NCI-H1436 (cell line): ENCODE results near the gene FBLN2.
"Not testable (repeated sequence)": the region's sequence is repeated elsewhere in the genome, so short reads cannot be mapped to it uniquely, and the experiment has no call there.

Experiments
- DNase-seq: peaks from one replicate; lab custom pipeline; 2025; lab: John Stamatoyannopoulos, UW

The FBLN2 gene

GRCh38 chr3:13548696-13549622 lies at the start of gene FBLN2:
TSS of gene FBLN2 (plus strand) at chr3:13549125. CDS start at chr3:13570356, 21,231 bp downstream.
- DNase-seq = no peak

DNA sequence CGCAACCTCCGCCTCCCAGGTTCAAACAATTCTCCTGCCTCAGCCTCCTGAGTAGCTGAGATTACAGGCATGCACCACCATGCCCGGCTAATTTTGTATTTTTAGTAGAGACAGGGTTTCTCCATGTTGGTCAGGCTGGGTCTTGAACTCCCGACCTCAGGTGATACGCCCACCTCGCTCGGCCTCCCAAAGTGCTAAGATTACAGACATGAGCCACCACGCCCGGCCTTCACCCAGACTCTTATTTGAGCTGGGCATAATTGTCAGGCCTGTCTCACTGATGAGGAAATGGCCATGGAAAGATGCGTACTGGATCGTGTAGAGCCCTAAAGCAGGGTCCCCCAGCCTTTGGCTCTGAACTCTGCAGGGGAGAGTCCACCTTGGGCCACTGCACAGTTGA lies 49.7 kb upstream of the FBLN2 start:
- not testable (repeated sequence) for DNase-seq

DNA sequence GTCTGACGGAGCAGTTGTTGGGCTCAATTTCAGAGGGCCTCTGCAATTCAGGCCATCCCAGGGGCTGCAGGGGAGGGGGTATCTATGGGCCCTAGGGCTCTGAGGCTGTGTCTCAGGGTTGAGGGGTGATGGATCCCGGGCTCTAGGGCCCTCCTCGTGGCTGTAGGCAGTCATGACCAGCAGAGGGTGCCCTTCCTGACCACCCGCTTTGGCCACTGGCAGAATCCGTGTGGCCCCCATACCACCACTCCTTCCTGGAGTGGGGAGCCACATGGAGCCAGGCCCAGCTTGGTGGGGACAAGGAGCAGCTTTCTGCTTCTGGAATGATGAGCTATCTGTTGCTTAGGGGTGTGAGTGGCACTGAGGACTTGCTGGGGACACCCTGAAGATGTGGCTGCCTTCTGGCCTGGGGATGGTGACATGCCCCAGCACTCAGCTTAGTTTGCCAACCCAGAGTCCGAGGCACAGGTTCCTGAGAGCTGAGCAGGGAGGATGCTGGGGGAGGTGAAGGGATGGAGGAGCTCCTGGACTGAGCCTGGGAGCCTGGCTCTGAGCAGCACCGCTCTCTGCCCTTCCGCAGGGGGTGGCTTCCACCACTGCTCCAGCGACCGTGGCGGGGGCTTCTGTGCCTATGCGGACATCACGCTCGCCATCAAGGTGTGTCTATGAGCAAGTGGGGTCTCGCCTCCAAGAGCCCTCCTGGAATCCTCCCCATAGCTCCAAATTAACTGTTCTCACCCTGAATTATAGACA lies 48.6 kb upstream of the FBLN2 start:
- DNase-seq = no peak

DNA sequence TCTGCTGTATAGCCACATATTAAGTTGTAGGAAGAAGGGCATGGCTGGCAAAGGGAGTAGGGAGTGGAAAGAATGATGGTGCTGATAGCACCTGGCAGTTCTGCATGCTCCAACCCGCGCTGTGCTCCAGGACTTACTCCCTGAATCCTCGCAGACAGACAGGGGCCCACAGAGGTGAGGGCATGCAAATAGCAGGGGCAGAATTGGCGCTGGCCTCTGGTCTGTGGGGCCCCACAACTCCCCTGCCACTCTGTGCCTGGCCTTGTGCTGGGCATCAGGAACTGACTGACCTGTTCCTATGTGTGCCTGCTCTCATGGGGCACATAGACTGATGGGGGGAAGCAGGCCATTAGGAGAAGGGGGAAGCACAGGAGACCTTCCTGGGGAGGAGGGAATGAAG lies 47.9 kb upstream of the FBLN2 start:
- no peak for DNase-seq

- DNase-seq = no peak
Observed at GRCh38 chr3:13501521-13501920, 47.4 kb upstream of the FBLN2 start.

- DNase-seq = no peak
Observed at GRCh38 chr3:13501958-13502790, 46.8 kb upstream of the FBLN2 start.

DNA sequence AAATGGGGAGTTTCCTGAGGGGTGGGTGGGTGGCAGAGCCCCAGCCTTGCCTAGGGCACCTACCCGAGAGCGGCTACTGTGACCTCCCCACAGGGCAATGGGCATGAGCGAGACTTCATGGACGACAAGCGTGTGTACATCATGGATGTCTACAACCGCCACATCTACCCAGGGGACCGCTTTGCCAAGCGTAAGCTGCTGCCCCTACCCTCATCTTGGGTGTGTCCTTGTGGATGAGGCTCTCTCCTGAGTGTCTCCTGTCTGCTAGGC lies 46.2 kb upstream of the FBLN2 start:
- DNase-seq = no peak

DNA sequence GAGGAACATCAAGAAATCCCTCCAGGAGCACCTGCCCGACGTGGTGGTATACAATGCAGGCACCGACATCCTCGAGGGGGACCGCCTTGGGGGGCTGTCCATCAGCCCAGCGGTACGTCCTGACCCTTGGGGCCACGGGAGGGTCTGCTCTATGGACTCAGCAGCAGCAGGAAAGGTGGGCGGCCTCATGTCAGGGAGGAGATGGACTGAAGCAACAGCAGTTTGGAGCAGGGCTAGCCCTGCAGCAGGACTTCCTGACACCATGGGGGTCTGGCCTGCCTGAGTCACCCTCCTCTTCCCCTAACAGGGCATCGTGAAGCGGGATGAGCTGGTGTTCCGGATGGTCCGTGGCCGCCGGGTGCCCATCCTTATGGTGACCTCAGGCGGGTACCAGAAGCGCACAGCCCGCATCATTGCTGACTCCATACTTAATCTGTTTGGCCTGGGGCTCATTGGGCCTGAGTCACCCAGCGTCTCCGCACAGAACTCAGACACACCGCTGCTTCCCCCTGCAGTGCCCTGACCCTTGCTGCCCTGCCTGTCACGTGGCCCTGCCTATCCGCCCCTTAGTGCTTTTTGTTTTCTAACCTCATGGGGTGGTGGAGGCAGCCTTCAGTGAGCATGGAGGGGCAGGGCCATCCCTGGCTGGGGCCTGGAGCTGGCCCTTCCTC lies 44.6 kb upstream of the FBLN2 start:
- DNase-seq = no peak

GRCh38 chr3:13505147-13506130 lies 43.5 kb upstream of the FBLN2 start:
- no peak for DNase-seq

GRCh38 chr3:13506239-13506638 lies 42.7 kb upstream of the FBLN2 start:
- DNase-seq = no peak

DNA sequence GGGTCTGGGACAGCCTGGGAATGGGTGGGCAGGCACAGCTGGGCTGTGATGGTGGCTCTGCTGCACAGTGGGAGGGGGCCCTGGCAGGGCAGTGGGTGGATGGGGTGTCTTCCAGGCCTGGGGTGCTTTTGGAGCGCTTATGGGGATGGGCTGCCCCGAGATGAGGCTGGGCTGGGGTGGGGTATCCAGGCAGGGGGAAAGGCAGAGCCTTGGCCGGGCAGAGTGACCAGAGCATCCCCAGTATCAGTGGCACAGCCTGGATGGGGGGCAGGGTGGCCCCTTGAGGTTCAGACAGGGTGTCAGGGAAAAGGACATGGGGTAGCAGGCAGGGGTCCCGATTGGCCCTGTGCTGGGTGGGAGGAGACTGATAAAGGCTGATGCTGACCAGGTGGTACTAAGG lies 42.2 kb upstream of the FBLN2 start:
- DNase-seq = no peak

DNA sequence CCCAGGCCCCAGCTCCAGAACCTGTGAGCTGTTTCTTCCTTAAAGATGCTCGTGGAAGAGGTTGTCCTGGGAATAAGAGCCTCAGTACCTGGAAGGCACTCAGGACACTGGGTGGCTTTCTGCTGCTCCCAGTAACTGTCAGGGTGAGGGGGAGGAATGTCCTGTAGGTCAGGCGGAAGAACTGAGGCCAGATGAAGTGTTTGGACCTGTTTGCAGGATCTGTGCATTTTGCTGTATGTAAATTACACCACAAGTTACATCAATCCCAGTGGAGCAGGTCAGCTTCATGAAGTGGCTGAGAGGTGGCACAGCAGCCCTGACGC lies 41.7 kb upstream of the FBLN2 start:
- no peak for DNase-seq

DNA sequence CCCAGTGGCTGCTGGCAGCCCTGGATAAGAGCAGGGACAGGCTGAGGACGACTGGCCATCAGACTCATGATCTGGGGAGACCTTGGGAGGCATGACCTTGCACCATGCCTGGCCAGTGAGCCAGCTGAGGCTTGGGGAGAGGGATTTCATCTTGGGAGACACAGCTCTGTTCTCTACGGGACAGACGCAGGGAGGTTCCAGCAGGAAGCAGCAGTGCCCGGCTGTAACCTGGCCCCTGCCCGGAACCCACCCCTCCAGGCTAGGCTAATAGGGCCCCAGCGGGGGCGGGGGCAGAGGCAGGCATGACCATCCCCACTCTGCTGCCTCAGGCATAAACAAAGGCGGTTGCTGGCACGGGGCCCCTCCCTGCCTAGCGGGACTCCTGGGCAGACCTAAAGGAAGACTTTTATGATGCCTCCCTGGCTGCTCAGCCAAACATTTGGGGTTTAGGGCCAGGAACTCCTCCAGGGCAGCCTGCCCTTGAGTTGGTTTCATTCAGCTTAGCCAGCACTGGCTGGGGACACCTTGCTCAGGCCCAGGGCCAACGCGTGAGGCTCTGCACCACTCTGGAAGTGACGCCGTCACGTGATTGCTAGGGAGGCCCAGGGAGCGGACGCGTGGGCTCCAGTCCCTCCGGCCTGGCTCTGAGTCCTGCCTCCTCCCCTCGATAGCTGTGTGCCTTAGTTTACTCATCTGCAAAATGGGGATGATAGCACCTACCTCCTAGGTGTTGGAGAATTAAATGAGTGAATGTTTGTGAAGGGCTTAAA lies 41.2 kb upstream of the FBLN2 start:
- no peak for DNase-seq

DNA sequence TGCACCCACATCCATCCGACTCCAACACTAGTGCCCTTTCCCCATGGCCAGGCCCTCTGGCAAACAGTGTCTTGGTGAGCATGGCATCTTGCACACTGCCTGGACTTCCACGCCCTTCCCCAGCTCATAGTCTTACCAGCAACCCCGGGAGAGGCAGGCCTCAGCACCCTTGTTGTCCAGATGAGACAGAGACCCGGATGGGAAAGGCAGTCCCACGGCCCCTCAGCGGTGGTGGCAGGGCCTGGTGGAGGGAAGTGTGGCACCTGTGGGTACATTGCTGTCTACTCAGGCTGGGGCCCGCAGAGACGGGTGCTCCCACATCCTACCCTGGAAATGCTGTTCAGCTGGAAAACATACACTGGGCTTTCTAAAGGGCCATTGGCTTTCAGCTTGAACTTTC lies 40.4 kb upstream of the FBLN2 start:
- no peak for DNase-seq

- DNase-seq = no peak
Observed at GRCh38 chr3:13509059-13509815, 39.7 kb upstream of the FBLN2 start.

DNA sequence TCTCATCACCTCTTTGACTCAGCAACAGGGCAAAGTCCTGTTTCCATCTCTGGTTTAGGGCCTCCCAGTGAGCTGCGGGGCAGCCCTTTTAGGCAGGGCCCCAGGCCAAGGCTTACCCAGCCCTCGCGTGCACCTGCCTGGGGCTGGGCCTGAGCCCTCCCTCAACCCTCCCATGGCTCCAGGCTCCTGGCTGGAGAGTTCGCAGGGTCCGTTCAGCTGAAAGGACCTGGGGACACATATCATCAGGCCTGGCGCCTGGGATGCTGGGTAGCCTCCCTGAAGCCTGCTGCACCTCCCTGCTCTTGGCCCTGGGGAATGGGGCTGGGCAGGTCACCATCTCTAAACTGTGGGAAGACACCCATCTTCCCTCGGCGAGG lies 39.1 kb upstream of the FBLN2 start:
- no peak for DNase-seq

- no peak for DNase-seq
Observed at GRCh38 chr3:13512451-13512850, 36.5 kb upstream of the FBLN2 start.

DNA sequence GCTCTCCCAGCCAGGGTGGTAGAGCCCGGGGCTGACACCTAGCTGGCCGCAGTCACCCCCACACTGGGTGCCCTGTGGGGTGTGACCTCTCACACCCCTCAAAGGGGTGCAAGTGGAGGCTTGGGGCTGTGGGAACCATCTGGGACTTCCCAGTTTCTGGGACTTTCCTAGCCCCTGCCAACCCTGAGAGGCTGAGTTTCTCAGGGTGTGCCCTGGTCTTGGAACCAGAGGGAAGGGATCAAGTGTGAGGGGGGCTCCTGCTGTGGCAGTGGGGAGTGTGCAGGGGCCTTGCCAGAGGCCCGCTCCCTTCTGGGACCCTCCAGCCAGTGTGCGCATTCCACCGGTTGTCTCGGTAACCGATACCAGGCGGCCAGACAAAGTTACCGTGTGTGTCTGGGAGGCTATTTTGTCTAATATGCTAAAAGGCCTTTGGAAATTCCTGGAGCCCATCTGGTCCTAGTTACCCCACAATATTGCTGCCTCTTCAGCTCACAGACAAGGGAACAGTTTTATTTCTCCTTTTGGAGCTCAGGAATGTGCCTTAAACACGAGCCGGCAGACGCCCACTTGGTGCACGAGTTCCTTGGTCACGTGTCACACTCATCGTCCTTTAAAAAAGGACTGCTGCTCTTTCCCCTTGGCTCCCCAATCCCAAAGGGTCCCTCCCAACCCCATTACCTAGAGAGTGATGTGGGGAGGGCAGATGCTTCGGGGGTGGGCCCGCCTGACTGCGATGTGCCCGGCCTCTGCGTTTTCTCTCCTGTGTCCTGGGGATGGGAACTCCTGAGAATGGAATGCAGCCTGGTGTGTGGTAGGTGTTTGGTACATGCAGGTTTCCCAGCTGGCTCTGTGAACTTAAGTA lies 35.6 kb upstream of the FBLN2 start:
- DNase-seq = no peak
